Hematopoietic multipotent progenitor cell treated with erythropoietin and hydrocortisone succinate and interleukin-3 and kit ligand, for 17 days (in vitro differentiated cells): ENCODE results near the gene XRCC1.
"Not testable (repeated sequence)": the region's sequence is repeated elsewhere in the genome, so short reads cannot be mapped to it uniquely, and the experiment has no call there.

Experiments used
- DNase-seq: peaks from one replicate; pipeline ENCODE4 v3.0.0-alpha.2; 2015; ENCODE audit warnings: low spot score

The XRCC1 gene

DNA sequence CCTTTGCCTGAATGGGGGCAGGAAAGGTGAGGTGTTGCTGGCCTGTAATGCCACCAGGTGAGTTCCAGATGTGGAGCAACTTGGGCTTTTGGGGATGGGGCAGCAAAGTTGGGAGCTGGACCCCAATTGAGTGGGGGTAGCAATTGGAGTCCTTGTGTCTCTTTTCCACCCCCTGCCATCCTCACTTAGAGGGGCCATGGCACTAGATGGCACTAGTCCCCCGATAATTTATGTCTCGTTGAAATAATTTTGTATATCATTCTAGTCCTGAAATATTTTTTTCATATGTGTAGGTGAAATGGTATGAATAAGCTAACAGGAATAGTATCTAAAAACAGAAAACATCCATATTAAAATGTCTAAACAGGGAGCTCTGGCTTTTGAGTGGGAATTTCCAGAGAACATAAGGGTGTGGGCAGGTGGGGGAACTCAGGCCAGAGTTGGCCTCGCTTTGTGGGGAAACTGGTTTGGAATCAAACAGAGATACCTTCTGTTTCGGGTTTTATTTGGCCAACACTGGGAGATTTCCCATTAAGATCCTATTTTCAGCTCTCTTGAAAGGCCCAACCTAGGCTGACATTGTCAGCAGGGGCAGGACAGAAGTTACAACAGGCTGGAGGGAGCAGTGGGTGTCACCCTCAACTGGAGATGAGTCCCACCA lies 24.4 kb upstream of the XRCC1 start:
- DNase-seq, result no peak

DNA sequence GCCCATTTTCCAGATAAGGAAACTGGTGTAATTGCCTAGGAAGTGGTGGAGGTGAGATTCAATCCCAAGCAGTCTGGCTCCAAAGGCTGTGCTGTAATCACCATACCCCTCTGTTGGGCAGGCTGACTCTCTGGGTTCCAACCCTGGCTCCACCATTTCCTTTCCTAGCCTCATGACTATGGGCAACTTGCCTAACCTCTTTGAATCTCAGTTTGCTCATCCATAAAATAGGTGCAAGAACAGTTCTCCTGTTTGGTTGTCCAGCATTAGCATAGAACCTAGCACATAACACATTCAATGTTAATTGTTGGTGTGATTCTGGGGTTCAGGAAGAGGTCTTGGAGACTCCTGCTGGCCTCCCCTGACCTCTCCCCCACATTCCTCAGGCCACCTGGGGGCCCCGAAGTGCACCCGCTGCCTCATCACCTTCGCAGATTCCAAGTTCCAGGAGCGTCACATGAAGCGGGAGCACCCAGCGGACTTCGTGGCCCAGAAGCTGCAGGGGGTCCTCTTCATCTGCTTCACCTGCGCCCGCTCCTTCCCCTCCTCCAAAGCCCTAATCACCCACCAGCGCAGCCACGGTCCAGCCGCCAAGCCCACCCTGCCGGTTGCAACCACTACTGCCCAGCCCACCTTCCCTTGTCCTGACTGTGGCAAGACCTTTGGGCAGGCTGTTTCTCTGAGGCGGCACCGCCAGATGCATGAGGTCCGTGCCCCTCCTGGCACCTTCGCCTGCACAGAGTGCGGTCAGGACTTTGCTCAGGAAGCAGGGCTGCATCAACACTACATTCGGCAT lies 23.3 kb upstream of the XRCC1 start:
- no peak for DNase-seq

- DNase-seq, result no peak
Measured at GRCh38 chr19:43597876-43598275, 22.5 kb upstream of the XRCC1 start.

GRCh38 chr19:43596842-43597461 lies 21.6 kb upstream of the XRCC1 start:
- no peak for DNase-seq

GRCh38 chr19:43595999-43596841 lies 20.9 kb upstream of the XRCC1 start, which contains the start of the genes IRGQ and ZNF576:
IRGQ (minus strand) TSS chr19:43596134; CDS start chr19:43595338, 796 bp downstream.
ZNF576 (plus strand) TSS chr19:43596595; CDS start chr19:43597109, 514 bp downstream.
- DNase-seq, result peak; percentile 100

GRCh38 chr19:43595605-43595998 lies 20.3 kb upstream of the XRCC1 start:
- DNase-seq, result no peak

DNA sequence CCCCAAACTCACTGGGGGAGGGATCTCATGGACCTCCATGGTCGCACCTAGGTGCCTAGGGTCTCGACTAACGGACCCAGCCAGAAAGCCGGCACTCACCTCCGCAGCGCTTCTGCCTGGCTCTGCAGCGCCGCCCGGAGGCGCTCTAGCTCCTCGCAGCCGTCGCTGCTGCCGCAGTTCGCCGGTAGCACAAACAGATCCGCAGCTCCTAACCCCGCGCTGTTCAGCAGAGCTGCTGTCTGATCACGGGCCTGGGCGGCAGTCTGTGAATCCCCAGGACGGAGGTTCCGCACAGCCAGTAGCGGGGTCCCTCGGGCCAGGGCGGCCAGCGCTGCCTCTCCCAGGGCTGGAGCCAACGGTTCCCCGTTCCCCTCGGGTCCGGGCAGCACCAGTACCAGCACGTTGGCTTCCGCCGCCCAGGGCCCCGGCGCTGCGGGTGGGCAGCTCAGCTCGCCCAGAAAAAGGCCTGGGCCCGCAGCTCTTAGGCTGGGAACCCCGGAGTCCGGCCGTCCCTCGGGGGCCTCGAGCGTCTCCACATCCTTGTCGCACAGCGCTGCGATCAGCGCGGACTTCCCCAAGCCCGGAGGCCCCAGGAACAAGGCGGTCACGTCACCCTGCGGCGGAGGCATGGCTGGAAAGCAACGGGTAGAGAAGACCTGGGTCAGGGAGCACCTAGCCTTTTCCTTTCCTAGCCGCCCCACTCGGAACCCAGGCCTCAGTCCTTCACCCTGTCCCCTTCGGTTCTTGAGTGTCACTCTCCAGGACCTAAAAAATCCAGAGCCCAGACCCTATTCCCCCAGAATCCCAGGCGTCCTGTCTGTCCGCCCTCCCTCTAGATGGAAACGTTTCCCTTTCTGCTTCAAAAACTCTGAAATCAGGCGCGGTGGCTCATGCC lies 19.6 kb upstream of the XRCC1 start:
- peak; percentile 75 for DNase-seq

DNA sequence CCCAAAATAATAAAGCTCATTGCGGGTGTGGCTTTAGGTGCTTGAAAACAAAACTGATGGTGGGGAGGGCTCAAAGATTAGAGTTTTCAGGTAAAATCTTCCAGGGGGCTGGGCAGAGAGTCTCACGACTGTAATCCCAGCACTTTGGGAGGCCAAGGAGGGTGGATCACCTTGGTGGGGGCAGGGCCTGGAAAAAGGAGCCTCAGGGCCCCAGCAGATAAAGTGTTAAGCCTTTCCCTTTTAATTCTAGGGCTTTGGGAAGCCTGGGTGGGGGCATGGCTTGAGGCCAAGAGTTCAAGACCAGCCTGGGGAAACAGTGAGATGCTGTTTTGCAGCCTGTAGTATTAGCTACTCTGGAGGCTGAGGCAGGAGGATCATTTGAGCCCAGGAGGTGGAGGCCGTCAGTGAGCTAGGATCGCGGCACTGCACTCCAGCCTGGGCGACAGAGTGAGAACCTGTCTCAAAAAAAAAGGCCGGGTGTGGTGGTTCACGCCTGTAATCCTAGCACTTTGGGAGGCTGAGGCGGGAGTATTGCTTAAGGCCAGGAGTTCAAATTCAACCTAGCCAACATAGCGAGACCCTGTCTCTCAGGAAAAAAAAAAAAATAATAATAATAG lies 18.9 kb upstream of the XRCC1 start:
- no peak for DNase-seq

DNA sequence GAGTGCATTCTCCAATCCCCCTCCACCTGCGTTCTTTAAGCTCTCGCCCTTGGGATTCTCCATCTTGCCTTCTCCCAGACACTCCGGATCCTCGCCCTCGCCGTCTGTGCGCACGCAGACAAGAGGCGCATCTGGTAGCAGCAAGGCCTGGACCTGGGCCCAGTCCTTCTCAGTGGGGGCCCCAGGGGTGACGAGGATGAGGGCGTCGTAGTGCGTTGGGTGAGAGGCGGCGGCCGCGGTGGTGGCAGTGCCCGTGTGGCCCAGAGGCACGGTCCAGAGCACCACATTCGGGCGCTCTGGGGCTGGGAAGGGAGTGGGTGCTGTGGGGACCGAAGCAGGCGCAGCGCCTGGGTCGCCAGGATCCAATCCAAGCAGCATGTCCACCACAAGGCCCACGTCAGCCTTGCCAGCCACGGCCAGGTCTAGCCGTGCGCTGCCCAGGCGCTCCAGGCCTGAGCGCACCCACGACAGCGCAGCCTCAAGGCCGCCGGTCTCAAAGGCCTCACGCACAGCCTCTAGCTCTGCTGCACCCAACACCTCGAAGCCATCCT lies 17.5 kb upstream of the XRCC1 start:
- no peak for DNase-seq

GRCh38 chr19:43591904-43592772 lies 16.8 kb upstream of the XRCC1 start:
- DNase-seq, result no peak

- DNase-seq, result no peak
Measured at GRCh38 chr19:43589678-43590077, 14.4 kb upstream of the XRCC1 start.

GRCh38 chr19:43589277-43589676 lies 13.9 kb upstream of the XRCC1 start:
- DNase-seq, result no peak

DNA sequence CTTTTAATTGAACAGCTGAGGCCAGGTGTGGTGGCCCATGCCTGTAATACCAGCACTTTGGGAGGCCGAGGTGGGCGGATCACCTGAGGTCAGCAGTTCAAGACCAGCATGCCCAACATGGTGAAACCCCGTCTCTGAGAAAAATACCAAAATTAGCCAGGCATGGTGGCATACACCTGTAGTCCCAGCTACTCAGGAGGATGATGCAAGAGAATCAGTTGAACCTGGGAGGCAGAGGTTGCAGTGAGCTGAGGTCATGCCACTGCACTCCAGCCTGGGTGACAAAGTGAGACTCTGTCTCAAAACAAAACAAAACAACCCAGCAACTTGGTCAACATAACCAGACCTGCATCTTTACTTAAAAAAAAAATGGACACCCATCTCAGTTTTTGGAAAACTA lies 11.7 kb upstream of the XRCC1 start:
- DNase-seq, result not testable (repeated sequence)

- DNase-seq, result no peak
Measured at GRCh38 chr19:43586346-43586745, 11.0 kb upstream of the XRCC1 start.

DNA sequence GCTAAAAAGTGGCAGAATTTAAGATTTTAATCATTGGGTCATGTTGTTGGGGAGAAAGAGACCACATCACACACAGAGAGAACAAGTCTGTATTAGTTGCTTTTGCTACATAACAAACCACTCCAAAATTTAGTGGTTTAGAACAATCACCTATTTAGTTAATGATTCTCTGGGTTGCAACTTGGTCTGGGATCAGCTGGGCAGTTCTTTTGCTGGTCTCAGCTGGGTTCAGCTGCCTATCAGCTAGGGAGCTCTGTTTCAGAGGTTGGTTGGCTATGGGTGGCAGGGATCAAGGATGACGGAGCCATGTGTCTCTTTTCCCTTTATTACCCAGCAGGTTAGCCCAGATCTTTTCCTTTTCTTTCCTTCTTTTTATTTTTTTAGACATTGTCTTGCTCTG lies 9.2 kb upstream of the XRCC1 start:
- DNase-seq, result no peak

GRCh38 chr19:43582495-43582894 lies 7.2 kb upstream of the XRCC1 start:
- no peak for DNase-seq

GRCh38 chr19:43581467-43581866 lies 6.1 kb upstream of the XRCC1 start:
- DNase-seq, result no peak

- DNase-seq, result no peak
Measured at GRCh38 chr19:43578787-43579186, 3.5 kb upstream of the XRCC1 start.
